ENCODE results near the gene TRIM16. TPM values are rescaled to one million over a fixed set of nuclear protein-coding genes. Genes with fewer than 3 reads are reported as not detected.
A peak's percentile ranks its signal among the peaks of the same experiment; 100 is the strongest.
"Not testable (repeated sequence)": the region's sequence is repeated elsewhere in the genome, so short reads cannot be mapped to it uniquely, and the experiment has no call there.

TRIM16 gene
- total RNA-seq, 1 donor from 2014 or later, result 25.0 TPM

DNA sequence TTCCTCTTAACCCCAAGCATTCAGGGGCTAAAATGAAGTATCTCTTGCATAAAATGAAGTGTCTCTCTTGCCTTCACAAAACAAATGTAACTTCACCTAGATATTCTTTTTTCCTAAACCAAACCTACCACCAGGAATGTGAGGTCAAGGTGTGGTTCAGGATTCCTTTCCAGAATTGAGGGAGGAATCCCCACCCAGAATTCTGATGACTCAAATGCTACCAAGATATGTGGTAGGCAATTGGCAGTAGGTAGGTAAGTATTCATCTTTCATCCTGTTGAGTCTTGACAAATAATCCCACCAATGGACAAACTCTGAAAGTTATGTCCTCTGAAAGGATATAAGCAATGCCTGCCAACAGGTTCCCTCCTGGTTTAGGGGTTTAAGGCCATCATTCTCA is 26.2 kb downstream of the TRIM16 start:
- Mint-ChIP-seq H3K27me3 (no peaks in the 10 kb centered on the region), H3K4me3 (ENCODE audit: low read depth) (no peak overlapping the region), H3K36me3 (ENCODE audit: insufficient read depth) (peaks cover 7% of the 10 kb centered on the region), H3K9me3 (ENCODE audit: low read depth) (no peaks in the 10 kb centered on the region), H3K4me1 (ENCODE audit: low read depth) (peaks cover 22% of the 10 kb centered on the region), H3K27ac (no peak overlapping the region)
- TF ChIP-seq, protein P1, sequence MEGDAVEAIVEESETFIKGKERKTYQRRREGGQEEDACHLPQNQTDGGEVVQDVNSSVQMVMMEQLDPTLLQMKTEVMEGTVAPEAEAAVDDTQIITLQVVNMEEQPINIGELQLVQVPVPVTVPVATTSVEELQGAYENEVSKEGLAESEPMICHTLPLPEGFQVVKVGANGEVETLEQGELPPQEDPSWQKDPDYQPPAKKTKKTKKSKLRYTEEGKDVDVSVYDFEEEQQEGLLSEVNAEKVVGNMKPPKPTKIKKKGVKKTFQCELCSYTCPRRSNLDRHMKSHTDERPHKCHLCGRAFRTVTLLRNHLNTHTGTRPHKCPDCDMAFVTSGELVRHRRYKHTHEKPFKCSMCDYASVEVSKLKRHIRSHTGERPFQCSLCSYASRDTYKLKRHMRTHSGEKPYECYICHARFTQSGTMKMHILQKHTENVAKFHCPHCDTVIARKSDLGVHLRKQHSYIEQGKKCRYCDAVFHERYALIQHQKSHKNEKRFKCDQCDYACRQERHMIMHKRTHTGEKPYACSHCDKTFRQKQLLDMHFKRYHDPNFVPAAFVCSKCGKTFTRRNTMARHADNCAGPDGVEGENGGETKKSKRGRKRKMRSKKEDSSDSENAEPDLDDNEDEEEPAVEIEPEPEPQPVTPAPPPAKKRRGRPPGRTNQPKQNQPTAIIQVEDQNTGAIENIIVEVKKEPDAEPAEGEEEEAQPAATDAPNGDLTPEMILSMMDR (IDR thresholded peaks at IDR 0.05; ENCODE audit: unreplicated experiment), result no peak
- DNase-seq (ENCODE audit: low spot score, unreplicated experiment), result no peak

GRCh38 chr17:15654886-15655561 is 29.1 kb downstream of the TRIM16 start:
- peaks cover 6% of the 10 kb centered on the region for H3K36me3 Mint-ChIP-seq (ENCODE audit: insufficient read depth)
- TF ChIP-seq, protein P1 (IDR thresholded peaks at IDR 0.05; ENCODE audit: unreplicated experiment), result no peak
- H3K9me3 Mint-ChIP-seq (ENCODE audit: low read depth), result no peaks in the 10 kb centered on the region
- peaks cover 30% of the 10 kb centered on the region for H3K4me1 Mint-ChIP-seq (ENCODE audit: low read depth)
- H3K27me3 Mint-ChIP-seq, result no peaks in the 10 kb centered on the region
- H3K27ac Mint-ChIP-seq, result peak overlapping the region; percentile 87
- no peak for DNase-seq (ENCODE audit: low spot score, unreplicated experiment)
- no peak overlapping the region for H3K4me3 Mint-ChIP-seq (ENCODE audit: low read depth)

- H3K27me3 Mint-ChIP-seq; H3K4me3 Mint-ChIP-seq (ENCODE audit: low read depth); H3K36me3 Mint-ChIP-seq (ENCODE audit: insufficient read depth); H3K9me3 Mint-ChIP-seq (ENCODE audit: low read depth); DNase-seq (ENCODE audit: low spot score, unreplicated experiment): not testable (repeated sequence)
- Mint-ChIP-seq H3K27ac (peak overlapping the region; percentile 87), H3K4me1 (ENCODE audit: low read depth) (peaks cover 27% of the 10 kb centered on the region)
Measured at GRCh38 chr17:15654401-15654800, 29.7 kb downstream of the TRIM16 start.

- Mint-ChIP-seq H3K27me3 (no peaks in the 10 kb centered on the region), H3K36me3 (ENCODE audit: insufficient read depth) (peaks cover 6% of the 10 kb centered on the region), H3K4me3 (ENCODE audit: low read depth) (no peak overlapping the region), H3K27ac (no peak overlapping the region), H3K4me1 (ENCODE audit: low read depth) (peaks cover 34% of the 10 kb centered on the region), H3K9me3 (ENCODE audit: low read depth) (no peaks in the 10 kb centered on the region)
- DNase-seq (ENCODE audit: low spot score, unreplicated experiment), result no peak
- TF ChIP-seq, protein P1 (IDR thresholded peaks at IDR 0.05; ENCODE audit: unreplicated experiment), result no peak
Measured at GRCh38 chr17:15652960-15653359, 31.2 kb downstream of the TRIM16 start.

- peak overlapping the region; percentile 41 for H3K27ac Mint-ChIP-seq
- no peak for DNase-seq (ENCODE audit: low spot score, unreplicated experiment)
- peaks cover 36% of the 10 kb centered on the region for H3K4me1 Mint-ChIP-seq (ENCODE audit: low read depth)
- H3K27me3 Mint-ChIP-seq, result no peaks in the 10 kb centered on the region
- TF ChIP-seq, protein P1 (IDR thresholded peaks at IDR 0.05; ENCODE audit: unreplicated experiment), result no peak
- no peak overlapping the region for H3K4me3 Mint-ChIP-seq (ENCODE audit: low read depth)
- no peaks in the 10 kb centered on the region for H3K9me3 Mint-ChIP-seq (ENCODE audit: low read depth)
- peaks cover 6% of the 10 kb centered on the region for H3K36me3 Mint-ChIP-seq (ENCODE audit: insufficient read depth)
Measured at GRCh38 chr17:15651583-15652110, 32.5 kb downstream of the TRIM16 start.
